ENCODE results near the gene RSPH9.
"Not testable (repeated sequence)": the region's sequence is repeated elsewhere in the genome, so short reads cannot be mapped to it uniquely, and the experiment has no call there.

The RSPH9 gene

DNA sequence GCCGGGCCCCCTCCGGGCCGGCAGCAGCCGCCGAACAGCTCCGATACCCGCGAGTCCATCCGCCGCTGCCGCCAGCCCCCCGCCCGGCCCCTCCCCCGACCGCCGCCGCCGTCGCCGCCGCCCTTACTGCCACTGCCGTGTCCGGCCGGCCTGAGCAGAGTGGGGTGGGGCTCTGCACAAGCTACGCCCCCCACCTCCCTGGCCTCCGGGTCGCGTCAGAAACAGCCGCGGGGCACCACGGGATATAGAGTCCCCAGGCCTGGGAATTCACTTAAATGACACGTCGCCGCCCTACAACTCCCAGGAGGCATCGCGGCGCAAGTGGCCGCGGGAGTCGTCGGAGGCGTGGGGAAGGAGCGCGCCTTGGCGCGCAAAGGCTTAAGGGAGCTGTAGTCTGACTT lies 15.7 kb upstream of the RSPH9 start, which contains the start of gene GTPBP2:
Gene GTPBP2, minus strand, starts transcription at position 161 of the 401 bp plus-strand sequence. Its CDS starts 102 bp downstream, at position 59.
- peak; percentile 100 for DNase-seq (ENCODE audit: low spot score)

DNA sequence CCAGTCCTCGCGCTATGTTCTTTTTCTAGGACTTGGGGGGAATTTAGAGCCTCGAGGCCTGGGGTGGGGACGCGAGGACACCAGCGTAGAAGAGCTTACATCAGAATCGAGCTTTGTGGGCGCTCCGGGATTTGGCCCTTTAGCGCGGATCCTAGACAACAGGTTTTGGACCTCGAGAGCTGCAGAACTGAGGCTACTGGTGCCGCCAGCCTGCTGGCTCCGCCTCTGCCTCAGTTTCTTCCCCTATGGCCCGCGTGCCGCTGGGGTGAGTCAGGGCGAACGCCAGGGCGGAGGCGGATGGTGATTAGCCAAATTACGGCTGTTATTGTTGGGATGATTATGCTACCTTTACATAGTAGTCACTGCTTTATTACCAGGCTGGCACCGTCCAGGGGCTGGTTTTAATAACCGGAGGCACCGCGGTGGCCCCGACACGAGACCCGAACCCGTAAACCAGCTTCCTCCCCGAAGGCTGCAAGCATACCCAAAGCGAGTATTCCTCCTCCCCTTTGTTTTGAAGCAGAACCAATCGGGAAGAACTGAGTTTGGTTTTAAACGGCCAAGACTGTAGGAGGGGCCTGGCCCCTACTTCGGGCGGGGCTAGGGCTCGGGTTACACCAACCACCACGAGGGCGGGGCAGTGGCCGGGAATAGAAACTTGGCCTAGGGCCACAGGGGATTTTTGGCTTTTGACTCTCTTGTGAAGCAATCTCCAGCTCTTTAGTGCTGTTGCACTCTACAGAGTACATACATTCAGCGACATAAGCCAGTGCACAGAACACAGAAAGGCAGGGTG lies 15.1 kb upstream of the RSPH9 start:
- peak; percentile 86 for DNase-seq (ENCODE audit: low spot score)

GRCh38 chr6:43630980-43631619 lies 13.7 kb upstream of the RSPH9 start:
- no peak for DNase-seq (ENCODE audit: low spot score)

GRCh38 chr6:43633002-43633401 lies 11.8 kb upstream of the RSPH9 start:
- not testable (repeated sequence) for DNase-seq (ENCODE audit: low spot score)

GRCh38 chr6:43634702-43635303 lies 10.0 kb upstream of the RSPH9 start:
- no peak for DNase-seq (ENCODE audit: low spot score)

DNA sequence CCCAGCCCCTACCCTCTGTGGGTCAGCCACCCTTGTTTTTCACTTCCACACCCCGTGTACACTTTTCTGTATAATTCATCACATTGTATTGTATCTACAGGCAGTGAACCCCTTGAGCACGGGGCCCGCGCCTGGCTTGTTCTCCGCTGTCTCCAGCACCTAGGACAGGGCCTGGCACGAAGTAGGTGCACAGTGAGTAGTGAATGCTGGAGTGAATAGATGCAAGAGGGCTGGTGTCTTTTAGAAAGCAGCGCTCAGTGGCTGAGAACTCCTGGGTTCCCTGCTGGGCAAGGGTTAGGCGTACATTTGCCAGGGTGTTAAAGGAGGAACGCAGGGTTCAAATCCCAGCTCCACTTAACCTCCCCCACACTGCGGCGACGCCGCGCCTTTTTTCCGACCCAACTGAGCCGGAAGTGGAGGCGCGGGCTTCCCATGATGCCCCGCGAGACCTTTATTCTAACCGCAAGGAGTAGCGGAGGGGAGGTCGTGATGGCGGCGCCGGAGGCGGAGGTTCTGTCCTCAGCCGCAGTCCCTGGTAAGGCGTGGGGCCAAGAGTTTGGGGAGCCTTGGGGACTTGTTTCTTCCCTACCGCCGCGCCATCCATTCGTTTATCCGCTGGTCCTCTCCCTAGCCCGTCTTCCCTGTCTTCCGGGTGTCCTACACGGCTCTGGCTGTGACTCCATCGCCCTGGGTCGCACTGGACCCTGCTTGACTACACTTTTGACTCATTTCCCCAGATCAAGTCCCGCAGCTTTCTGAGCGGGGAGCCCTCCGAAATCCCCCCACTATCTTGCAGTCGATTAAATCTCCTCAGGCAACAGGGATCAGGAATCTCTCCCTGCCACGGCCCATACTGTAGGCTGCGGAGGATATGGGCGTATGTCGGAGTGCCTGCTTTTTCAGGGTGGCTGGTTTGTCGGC lies 9.2 kb upstream of the RSPH9 start, which contains the start of gene MAD2L1BP:
Gene MAD2L1BP, plus strand, starts transcription at position 454 of the 921 bp plus-strand sequence. Its CDS starts 36 bp downstream, at position 490.
- DNase-seq (ENCODE audit: low spot score): peak; percentile 86

- no peak for DNase-seq (ENCODE audit: low spot score)
Measured at GRCh38 chr6:43636308-43636659, 8.6 kb upstream of the RSPH9 start.

DNA sequence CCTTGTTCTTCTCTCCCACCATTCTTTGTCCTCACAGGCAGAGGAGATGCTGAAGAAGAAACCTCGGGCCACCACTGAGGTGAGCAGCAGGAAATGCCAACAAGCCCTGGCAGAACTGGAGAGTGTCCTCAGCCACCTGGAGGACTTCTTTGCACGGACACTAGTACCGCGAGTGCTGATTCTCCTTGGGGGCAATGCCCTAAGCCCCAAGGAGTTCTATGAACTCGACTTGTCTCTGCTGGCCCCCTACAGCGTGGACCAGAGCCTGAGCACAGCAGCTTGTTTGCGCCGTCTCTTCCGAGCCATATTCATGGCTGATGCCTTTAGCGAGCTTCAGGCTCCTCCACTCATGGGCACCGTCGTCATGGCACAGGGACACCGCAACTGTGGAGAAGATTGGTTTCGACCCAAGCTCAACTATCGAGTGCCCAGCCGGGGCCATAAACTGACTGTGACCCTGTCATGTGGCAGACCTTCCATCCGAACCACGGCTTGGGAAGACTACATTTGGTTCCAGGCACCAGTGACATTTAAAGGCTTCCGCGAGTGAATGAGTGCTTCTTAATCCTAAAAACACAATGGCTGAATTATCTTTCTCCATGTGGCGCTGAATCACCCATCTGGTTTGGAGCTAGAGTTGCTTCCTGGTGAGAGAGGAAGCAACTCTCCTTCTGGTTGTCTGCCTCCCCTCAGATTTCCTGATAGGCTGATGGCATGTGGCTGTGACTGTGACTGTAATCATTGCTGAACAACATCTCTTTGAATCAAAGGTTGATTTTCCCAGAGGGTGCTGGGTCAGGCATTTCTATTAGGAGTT lies 4.6 kb upstream of the RSPH9 start:
- DNase-seq (ENCODE audit: low spot score): no peak

- no peak for DNase-seq (ENCODE audit: low spot score)
Measured at GRCh38 chr6:43645613-43645964, 753 bp downstream of the RSPH9 start.

DNA sequence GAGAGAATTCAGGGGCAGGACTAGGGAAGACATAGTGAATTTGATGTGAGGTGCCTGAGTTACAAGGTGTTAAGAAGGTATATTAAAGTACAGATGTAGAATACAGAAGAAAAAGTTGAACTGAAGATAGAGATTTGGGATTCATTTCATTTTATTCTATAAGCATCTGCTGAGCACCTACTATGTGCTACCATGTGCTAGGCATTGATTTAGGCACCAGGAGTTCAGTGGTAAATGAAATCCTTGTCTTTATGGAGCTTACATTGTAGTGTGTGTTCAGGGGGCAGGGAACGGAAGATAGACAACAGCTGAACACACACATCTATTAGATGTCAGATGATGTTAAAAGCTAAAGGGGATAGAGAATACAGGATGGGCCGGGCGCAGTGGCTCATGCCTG lies 2.8 kb downstream of the RSPH9 start:
- DNase-seq (ENCODE audit: low spot score): no peak

GRCh38 chr6:43648248-43648647 lies 3.4 kb downstream of the RSPH9 start:
- DNase-seq (ENCODE audit: low spot score): no peak

GRCh38 chr6:43652822-43653221 lies 8.0 kb downstream of the RSPH9 start:
- DNase-seq (ENCODE audit: low spot score): not testable (repeated sequence)

DNA sequence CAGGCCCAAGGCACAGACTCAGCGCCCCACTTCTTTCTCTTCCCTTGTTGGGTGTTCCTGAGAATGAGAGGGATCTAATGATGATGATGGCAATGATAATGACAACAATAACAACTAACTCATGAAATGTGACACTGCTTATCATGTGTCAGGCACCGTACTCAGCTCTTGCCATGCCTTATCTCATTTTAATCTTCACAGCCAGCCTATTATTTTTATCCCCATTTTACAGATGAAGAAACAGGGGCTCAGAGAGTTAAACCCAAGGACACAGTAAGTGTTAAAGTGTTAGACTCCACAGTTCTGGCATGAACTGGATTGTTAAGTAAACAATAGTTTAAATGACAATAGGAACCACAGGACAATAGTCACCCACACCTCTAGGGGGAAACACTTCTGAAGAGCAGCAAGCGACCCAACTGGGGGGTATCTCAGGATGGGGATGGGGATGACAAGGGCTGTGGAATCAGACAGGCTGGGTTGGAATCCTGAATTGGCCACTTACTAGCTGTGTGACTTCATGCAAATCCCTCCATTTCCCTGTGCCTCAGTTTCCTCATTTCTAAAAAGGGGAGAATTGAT lies 12.5 kb downstream of the RSPH9 start:
- DNase-seq (ENCODE audit: low spot score): no peak

DNA sequence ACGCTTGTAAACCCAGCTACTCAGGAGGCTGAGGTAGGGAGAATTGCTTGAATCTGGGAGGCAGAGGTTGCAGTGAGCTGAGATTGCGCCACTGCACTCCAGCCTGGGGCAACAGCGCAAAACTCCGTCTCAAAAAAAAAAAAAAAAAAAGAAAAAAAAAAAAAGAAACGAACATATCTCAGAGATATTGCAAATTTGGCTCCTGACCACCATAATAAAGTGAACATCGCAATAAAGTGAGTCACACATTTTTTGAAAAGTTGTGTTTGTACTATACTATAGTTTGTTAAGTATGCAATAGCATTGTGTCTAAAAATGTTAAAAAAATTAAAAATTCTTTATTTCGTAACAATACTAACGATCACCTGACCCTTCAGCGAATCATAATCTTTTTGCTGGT lies 13.3 kb downstream of the RSPH9 start:
- no peak for DNase-seq (ENCODE audit: low spot score)

DNA sequence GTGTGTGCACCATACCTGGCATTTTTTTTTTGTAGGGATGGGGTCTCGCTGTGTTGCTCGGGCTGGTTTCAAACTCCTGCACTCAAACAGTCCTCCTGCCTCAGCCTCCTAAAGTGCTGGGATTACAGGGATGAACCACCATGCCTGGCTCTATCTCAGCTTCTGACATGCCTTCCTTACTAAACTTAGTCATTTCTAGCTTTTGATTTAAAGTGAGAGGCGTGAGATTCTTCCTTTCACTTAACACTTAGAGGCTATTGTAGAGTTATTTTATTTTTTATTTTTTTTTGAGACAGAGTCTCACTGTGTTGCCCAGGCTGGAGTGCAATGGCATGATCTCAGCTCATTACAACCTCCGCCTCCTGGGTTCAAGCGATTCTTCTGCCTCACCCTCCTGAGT lies 18.1 kb downstream of the RSPH9 start:
- DNase-seq (ENCODE audit: low spot score): not testable (repeated sequence)

DNA sequence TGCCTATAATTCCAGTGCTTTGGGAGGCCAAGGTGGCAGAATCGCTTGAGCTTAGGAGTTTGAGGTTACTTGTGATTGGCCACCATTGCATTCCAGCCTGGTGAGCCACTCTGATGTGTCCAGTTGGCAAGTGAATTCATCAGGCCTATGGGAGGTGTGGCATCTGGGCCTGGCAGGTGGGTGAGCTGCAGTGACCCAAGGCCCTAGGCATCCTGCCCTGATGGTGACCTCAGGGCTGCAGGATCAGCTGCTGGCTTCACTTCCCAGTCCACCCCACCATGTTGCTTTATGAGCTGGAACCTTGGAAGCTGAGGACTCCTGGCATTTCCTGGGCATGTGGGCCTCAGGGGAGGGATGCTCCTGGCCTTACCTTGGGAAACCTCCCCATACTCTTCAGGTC lies 20.5 kb downstream of the RSPH9 start:
- no peak for DNase-seq (ENCODE audit: low spot score)

- no peak for DNase-seq (ENCODE audit: low spot score)
Measured at GRCh38 chr6:43666196-43666920, 21.5 kb downstream of the RSPH9 start.

GRCh38 chr6:43667245-43668150 lies 22.7 kb downstream of the RSPH9 start:
- peak; percentile 73 for DNase-seq (ENCODE audit: low spot score)

Measured in putamen (tissue), 1 donor.